ENCODE data around the gene MVP.
"Not testable (repeated sequence)": the region's sequence is repeated elsewhere in the genome, so short reads cannot be mapped to it uniquely, and the experiment has no call there.

MVP gene

DNA sequence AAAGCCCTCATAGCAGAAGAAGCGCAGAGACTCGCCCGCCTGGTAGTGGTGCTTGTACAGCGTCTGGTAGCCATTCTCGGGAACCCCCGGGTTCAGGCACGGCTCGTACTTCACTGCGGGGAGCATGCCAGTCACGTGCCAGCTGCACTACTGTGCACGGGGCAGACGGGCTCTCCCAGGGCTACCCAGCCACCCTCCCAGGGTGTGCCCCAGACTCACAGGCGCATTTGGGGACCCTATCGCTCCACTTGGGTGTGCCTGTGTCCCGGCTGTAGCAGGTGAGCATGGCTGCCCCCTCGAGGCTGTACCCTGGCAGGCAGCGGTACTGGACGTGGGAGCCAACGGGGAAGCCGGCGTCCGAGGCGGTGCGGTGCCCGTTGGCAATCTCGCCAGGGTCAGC lies 53.1 kb downstream of the MVP start:
- DNase-seq: no peak
- TF ChIP-seq GATA1 (IDR thresholded peaks at IDR 0.05; ENCODE audit: low read depth, low read length): no peak
- no peak for TF ChIP-seq POLR2A (IDR thresholded peaks at IDR 0.05; ENCODE audit: low read length)

DNA sequence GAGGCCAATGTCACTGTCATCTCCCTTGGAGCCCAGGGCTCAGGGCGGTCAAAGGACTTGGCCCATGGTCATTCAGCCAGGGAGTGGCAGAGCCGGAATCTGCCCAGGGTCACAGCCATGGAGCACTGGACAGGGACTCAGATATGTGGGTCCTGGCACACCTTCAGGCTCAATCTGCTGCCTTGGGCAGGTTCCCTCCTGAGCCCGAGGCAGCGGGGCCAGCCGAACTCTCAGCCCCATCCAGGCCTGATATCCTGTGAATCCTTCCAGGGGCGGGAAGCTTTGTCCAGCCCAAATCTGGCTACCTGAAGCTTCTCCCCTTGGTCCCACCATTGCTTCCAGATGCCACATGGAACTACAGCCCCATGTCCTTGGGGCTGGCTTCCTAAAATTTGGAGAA lies 54.9 kb downstream of the MVP start:
- TF ChIP-seq GATA1 (IDR thresholded peaks at IDR 0.05; ENCODE audit: low read depth, low read length) (no peak), POLR2A (IDR thresholded peaks at IDR 0.05; ENCODE audit: low read length) (no peak)
- no peak for DNase-seq

DNA sequence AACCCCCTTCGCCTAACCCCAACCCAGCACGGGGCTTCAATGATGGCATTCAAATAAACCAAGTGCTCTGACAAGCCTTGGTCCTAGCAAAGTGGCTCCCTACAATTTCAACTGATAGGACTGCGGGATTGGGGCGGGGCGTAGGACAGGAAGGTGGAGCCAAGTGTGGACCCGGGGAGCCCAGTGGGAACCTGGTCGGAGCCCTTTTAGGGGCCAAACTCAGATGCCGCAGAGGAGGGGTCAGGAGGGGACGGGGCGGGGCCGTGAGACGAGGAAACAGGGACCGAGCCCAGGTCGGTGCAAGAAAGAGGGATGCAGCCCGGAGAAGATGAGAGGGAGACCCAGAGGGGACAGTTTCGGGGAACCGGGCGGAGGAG lies 55.9 kb downstream of the MVP start:
- TF ChIP-seq POLR2A (IDR thresholded peaks at IDR 0.05; ENCODE audit: low read length) (no peak), GATA1 (IDR thresholded peaks at IDR 0.05; ENCODE audit: low read depth, low read length) (no peak)
- no peak for DNase-seq

DNA sequence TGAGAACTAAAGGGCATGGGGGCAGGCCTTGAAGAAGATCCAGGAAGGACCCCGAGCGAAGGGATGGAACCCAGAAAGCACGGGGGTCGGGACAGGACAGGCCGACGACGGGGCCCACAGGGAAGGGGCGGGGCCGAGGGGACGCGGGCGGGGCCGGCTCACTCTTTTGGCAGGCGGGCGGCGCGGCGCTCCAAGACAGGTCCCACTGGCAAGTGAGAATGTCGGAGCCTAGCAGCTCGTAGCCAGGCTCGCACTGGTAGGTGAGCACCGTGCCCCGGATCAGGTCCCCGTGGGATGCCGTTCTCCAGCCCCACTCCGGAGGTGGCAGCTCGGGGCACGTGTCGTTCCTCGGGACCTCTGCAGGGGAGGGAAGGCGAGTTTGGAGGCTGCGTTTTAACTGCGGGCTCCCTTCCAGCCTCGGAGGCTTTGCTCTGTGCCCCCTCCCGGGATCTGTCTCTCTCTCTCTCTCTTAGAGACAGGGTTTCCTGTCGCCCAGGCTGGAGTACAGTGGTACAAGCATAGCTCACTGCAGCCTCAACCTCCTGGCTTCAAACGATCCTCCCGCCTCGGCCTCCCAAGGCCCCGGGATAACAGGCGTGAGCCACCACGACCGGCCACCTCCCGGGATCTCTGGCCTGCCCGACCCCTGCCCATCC lies 56.5 kb downstream of the MVP start:
- no peak for TF ChIP-seq GATA1 (IDR thresholded peaks at IDR 0.05; ENCODE audit: low read depth, low read length)
- no peak for TF ChIP-seq POLR2A (IDR thresholded peaks at IDR 0.05; ENCODE audit: low read length)
- DNase-seq: no peak

DNA sequence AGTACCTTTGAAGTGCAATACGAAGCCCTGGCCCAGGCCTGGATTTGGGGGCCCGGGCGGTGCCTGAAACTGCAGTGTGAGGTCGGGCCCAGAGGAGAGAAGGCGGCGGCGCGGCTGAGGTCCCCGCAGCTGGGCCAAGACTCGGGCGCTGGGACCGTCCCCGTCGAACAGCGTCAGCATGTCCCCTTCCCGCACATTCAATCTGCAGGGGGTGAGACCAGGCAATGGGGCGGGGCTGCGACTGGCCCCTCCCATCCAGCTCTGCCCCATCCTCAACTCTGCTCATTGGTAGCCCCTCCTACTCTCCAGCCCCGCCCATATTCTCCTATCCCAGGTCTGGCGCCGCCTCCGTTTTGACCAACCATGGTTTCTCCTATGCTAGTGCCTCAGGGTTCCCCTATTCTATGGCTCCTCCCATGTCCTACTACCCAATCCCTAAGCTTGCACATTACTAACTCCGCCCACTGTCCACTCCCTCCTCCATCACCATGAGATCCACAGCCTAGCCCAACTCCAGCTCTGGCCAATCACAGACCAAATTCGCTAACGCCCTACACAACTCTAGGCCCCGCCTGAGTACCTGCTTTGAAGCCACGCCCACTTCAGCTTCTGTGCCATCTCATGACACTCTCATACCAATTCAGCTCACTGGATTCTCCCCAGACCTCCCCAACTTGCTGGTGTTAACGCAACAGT lies 57.2 kb downstream of the MVP start:
- peak in 1 of 2 experiments; percentile 65 for DNase-seq
- TF ChIP-seq GATA1 (IDR thresholded peaks at IDR 0.05; ENCODE audit: low read depth, low read length) (no peak), POLR2A (IDR thresholded peaks at IDR 0.05; ENCODE audit: low read length) (no peak)

DNA sequence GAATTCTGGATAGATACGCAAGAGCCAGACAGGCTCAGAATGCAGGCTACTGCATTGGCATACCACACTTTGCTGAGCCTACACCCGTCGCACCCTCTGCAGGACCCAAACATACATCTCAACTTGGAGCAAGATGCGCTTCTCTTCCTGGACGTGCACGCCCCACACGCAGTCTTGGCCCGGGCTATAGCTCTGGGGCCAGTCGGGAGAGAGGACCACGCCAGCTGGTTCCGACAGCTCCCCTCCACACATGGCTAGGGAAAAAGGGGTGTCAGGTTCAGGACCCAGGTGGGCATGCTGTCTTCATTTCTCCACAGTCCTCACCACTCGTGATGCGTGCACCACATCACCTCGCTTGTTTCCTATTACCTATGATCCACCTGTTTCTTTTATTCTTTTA lies 57.9 kb downstream of the MVP start:
- DNase-seq: no peak
- TF ChIP-seq POLR2A (IDR thresholded peaks at IDR 0.05; ENCODE audit: low read length): no peak
- no peak for TF ChIP-seq GATA1 (IDR thresholded peaks at IDR 0.05; ENCODE audit: low read depth, low read length)

DNA sequence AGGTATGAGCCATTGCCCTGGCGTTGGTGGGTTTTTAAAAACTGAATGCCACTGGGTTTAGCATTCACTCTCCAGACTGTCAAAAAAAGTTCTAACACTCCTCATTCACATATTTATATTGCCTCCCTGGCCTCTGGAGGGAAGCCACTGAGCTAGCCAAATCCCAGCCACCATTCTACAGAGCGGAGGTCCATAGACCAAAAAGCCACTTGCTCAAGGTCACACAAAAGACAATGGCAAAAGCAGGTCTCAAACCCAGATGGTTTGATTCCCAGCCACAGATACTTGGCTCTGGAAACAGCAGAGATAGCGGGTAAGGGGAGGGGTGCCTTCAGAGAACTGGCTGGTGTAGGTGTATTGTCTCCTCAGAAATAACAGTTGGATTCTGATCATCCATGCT lies 60.8 kb downstream of the MVP start:
- DNase-seq: no peak
- TF ChIP-seq POLR2A (IDR thresholded peaks at IDR 0.05; ENCODE audit: low read length) (no peak), GATA1 (IDR thresholded peaks at IDR 0.05; ENCODE audit: low read depth, low read length) (no peak)

DNA sequence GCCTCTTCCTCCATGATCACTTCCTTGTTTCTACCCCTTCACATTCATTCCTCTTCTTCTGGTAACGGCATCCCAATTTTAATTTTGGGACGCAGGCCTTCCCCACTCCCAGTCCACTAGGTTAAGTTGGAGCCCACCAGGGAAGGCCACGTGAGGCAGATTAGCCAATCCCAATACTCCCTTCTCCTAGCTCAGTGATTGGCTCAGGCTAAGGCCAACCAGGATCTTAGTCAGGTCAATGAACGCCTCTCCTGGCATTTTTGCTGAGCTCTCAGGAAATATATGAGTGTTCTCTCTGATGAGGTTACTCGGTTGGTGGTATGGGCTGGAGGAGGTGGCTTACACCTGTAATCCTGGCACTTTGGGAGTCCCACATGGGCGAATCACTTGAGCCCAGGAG lies 63.7 kb downstream of the MVP start:
- TF ChIP-seq POLR2A (IDR thresholded peaks at IDR 0.05; ENCODE audit: low read length) (no peak), GATA1 (IDR thresholded peaks at IDR 0.05; ENCODE audit: low read depth, low read length) (no peak)
- DNase-seq: no peak

DNA sequence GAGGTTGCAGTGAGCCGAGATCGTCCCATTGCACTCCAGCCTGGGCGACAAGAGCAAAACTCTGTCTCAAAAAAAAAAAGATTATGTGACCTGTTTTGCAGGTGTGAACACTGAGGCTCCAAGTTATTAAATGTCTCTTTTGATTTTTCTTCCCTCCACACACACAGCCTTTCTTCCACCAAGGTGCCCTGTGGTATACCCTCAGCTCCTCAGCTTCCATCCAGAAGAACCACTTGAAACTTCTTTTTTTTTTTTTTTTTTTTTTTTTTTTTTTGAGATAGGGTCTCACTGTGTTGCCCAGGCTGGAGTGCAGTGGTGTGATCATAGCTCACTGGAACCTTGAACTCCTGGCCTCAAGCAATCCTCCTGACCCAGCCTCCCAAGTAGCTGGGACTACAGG lies 69.1 kb downstream of the MVP start:
- DNase-seq: not testable (repeated sequence)

DNA sequence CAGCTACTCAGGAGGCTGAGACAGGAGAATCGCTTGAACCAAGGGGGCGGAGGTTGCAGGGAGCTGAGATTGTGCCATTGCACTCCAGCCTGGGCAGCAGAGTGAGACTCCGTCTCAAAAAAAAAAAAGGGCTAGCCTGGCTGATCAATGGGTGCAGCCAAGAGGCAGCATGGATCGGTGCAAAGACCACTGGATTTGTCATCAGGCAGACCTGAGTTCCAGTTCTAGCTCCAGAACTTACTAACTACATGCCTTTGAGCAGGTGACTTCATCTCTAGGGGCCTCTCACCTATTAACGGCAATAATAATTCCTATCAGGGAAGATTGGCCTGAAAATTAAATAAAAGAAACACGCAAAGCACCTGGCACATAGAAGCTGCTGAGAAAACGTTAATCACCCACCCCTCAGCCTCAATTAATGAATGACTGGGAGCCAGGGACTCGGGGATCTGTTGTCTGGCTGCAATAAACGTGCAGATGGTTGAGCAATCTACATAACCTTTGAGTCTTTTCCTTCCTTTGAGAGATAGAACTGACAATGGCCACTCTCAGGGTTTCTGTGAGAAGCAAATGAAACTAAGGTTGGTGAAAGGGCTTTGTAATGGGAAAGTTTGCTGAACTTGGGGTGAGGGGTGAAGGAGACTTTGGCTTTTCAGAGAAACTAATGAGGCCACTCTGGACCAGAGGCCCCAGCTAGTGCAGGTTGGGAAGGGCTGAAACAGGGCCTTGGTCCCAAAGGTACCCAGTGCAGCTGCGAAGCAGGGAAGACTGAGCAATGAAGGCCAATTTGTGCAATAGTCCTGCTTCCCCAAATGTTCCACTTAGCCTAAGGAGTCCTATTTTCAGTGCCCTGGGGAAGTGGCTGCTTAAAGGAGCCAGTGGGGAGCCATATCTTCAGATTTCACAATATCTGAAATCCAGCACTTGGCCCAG lies 71.5 kb downstream of the MVP start:
- TF ChIP-seq POLR2A (IDR thresholded peaks at IDR 0.05; ENCODE audit: low read length) (no peak), GATA1 (IDR thresholded peaks at IDR 0.05; ENCODE audit: low read depth, low read length) (no peak)
- no peak for DNase-seq

DNA sequence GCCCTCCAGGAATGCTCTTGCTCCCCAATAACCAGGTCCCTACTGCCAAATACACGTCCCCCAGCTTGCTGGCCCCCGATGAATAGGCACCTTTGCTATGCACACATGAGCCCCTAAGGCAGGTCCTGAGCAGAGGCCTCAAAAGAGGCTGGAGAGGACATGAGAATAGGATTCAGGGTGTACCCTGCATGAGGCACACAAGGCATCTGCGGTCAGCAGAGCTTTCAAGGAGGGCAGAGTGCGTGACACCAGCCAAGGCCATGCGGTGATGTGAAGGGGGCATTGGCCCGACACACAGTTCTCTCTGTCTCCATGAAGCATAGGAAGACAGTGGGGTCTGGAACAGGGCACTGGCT lies 72.2 kb downstream of the MVP start:
- no peak for DNase-seq
- TF ChIP-seq POLR2A (IDR thresholded peaks at IDR 0.05; ENCODE audit: low read length) (no peak), GATA1 (IDR thresholded peaks at IDR 0.05; ENCODE audit: low read depth, low read length) (no peak)

DNA sequence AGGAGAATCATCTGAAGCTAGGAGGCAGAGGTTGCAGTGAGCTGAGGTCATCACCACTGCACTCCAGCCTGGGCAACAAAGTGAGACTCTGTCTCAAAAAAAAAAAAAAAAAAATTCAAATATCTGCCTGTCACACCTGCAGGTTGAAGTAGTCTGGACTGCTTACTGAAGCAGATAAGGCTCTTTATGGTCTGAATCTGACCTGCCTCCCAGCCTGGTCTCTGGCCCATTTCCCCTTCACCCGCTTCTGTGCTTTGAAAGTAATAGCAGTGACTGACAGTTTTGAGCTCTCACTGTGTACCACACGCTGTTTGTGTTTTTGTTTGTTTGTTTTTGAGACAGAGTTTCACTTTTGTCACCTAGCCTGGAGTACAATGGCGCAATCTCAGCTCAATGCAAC lies 73.3 kb downstream of the MVP start:
- TF ChIP-seq GATA1 (IDR thresholded peaks at IDR 0.05; ENCODE audit: low read depth, low read length): no peak
- TF ChIP-seq POLR2A (IDR thresholded peaks at IDR 0.05; ENCODE audit: low read length): no peak
- DNase-seq: no peak

DNA sequence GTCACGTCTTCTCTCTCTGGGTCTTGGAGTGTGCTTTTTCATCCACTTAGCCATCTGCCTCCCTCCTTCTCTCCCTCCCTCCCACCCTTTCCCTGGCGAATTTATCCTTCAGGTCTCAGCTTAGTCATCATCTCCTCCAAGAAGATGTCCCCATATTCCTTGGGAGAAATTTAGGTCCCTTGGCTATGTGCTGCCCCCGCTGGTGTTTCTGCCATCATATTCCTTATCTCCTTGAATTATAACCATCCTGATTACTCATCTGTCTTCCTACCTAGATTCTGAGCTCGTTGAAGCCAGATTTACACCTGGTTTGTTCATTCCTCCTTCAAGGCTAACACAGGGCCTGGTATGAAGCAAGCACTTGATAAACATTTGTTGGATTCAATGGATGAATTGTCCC lies 74.1 kb downstream of the MVP start:
- no peak for TF ChIP-seq GATA1 (IDR thresholded peaks at IDR 0.05; ENCODE audit: low read depth, low read length)
- no peak for TF ChIP-seq POLR2A (IDR thresholded peaks at IDR 0.05; ENCODE audit: low read length)
- no peak for DNase-seq

DNA sequence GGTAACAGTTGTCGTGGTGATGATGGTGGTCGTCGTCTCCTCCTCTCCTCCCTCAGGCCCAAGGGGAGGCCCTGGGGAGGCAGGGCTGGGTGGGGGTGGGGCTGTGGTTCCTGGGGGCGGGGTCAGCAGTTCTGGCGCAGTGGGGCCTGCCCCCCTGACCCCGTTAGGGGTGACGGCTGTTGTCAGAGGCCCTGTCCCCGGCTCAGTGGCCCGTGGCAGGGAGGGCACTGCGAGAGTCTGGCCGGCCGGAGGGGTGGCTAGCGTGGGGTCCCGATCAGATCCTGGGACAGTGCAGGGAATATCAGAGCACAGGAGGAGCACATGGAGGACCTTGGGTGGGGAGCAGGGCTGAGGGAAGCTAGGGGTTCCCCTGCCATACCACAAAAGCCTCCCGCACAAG lies 76.6 kb downstream of the MVP start:
- TF ChIP-seq POLR2A (IDR thresholded peaks at IDR 0.05; ENCODE audit: low read length) (no peak), GATA1 (IDR thresholded peaks at IDR 0.05; ENCODE audit: low read depth, low read length) (no peak)
- DNase-seq: no peak

DNA sequence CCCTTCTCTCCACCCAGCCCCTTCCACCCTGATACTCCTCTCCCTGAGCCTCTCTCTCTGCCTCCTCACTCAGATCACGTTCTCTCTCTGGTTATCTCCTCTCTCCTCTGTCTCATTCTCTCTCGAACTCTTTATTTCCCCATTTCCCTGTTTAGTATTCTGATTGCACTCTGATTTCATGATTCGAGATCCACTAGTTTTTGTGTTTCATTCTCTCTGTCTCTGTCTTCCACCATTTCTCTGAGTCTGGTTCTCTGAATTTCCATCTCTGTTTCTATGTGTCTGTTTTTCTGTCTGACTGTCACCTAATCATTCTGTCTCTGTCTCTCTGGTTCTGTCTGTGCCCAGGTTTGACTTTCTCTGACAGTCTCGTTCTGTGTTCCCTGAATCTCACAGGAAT lies 77.1 kb downstream of the MVP start:
- no peak for DNase-seq
- TF ChIP-seq GATA1 (IDR thresholded peaks at IDR 0.05; ENCODE audit: low read depth, low read length) (no peak), POLR2A (IDR thresholded peaks at IDR 0.05; ENCODE audit: low read length) (no peak)
